Measurements from ENCODE around the gene ATXN7. TPM values are rescaled to one million over a fixed set of nuclear protein-coding genes. Genes with fewer than 3 reads are reported as not detected.
A peak's percentile ranks its signal among the peaks of the same experiment; 100 is the strongest.

The ATXN7 gene
- polyA plus RNA-seq, 1 experiment = 15.0 TPM

DNA sequence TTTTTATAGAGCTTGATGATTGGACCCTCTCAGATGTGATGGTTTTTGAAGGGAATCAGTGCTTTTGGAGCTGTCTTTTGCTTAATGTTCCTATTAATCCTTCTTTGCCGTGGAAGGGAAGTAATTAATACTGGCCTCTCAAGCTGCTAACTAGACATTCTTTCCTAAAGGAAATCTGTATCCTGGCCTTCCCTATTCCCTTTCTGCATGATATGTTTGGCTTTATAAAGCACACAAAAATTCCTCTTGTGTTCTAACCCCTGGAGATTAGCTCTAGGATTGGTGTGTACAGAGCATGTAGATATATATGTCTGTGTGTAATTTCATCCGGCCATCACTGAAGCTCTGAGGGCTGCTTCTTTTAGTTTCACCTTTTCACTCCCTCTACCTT, 6.9 kb downstream of the ATXN7 start:
- DNase-seq (ENCODE audit: low read depth) = no peak
- no peaks in the 10 kb centered on the region for H3K27me3 ChIP-seq (ENCODE audit: control insufficient read depth, insufficient read depth, low read length)
- CTCF ChIA-PET = no interaction called here
- H3K36me3 ChIP-seq (ENCODE audit: control insufficient read depth, insufficient read depth, low read length) = no peaks in the 10 kb centered on the region
- TF ChIP-seq, protein P1, sequence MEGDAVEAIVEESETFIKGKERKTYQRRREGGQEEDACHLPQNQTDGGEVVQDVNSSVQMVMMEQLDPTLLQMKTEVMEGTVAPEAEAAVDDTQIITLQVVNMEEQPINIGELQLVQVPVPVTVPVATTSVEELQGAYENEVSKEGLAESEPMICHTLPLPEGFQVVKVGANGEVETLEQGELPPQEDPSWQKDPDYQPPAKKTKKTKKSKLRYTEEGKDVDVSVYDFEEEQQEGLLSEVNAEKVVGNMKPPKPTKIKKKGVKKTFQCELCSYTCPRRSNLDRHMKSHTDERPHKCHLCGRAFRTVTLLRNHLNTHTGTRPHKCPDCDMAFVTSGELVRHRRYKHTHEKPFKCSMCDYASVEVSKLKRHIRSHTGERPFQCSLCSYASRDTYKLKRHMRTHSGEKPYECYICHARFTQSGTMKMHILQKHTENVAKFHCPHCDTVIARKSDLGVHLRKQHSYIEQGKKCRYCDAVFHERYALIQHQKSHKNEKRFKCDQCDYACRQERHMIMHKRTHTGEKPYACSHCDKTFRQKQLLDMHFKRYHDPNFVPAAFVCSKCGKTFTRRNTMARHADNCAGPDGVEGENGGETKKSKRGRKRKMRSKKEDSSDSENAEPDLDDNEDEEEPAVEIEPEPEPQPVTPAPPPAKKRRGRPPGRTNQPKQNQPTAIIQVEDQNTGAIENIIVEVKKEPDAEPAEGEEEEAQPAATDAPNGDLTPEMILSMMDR (IDR thresholded peaks at IDR 0.05; ENCODE audit: insufficient read depth, low read depth, low read length) = no peak
- H3K4me3 ChIP-seq (ENCODE audit: low read depth, low read length) = no peak overlapping the region
- POLR2A ChIA-PET = no interaction called here

DNA sequence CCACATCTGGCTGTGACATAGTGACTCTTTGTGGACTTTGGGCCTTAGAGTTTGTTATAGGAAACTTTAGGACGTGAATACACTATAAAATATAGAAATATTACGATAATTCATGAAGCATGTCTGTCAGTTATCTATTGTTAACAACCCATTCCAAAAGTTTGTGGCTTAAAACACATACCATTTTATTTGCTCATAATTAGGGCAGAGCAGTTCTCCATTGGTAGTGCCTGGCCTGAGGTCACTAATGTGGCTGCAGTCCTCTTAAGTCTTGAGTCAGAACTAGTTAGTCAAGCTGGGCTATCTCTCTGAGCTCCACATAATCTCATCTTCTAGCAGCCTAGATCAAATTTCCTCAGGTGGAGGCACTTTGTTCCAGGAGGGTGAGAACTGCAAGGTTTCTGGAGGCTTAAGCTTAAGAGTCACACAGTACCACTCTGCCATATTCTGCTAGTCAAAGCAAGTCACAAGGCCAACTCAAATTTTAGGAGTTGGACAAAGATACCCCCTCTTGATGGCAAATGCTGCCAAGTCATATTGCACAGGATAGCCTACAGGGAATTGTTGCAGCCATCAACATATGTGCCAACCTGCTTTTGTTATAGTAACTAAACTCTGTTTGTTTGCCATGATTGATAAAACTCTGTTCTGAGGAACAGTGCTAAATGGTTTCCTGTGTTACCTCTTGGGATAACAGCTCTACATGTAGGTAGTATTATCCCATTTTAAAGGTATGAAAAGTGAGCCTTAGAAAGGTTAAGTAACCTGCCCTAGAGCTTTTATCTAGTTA, 8.7 kb downstream of the ATXN7 start:
- Histone ChIP-seq H3K4me3 (ENCODE audit: low read depth, low read length) (no peak overlapping the region), H3K36me3 (ENCODE audit: control insufficient read depth, insufficient read depth, low read length) (no peaks in the 10 kb centered on the region), H3K27me3 (ENCODE audit: control insufficient read depth, insufficient read depth, low read length) (no peaks in the 10 kb centered on the region)
- ChIA-PET POLR2A (no interaction called here), CTCF (interaction anchor here (1.7 kb wide), 1 partner anchor 8 kb away, joined by 4 read pairs; the partner anchor contains the start of genes ATXN7 and THOC7)
- TF ChIP-seq, protein P1 (IDR thresholded peaks at IDR 0.05; ENCODE audit: insufficient read depth, low read depth, low read length) = no peak
- peak; percentile 35 for DNase-seq (ENCODE audit: low read depth)

DNA sequence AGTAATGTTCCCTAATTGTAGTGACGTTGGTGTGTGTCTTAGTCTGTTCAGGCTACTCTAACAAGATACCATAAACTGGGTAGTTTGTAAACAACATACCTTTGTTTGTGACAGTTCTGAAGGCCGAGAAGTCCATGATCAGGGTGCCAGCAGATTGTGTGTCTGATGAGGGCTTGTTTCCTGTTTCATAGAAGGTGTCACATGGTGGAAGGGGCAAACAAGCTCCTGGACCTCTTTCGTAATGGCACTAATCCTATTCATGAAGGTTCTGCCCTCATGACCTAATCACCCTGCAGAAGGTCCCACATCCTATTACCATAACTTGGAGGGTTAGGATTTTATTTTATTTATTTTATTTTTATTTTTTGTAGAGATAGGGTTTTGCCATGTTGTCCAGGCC, 11.1 kb downstream of the ATXN7 start:
- no peak overlapping the region for H3K4me3 ChIP-seq (ENCODE audit: low read depth, low read length)
- DNase-seq (ENCODE audit: low read depth) = no peak
- ChIA-PET POLR2A (no interaction called here), CTCF (interaction anchor here (0.7 kb wide), 1 partner anchor 104 kb away, joined by 3 read pairs; no protein-coding TSS in a partner anchor)
- H3K27me3 ChIP-seq (ENCODE audit: control insufficient read depth, insufficient read depth, low read length) = no peaks in the 10 kb centered on the region
- H3K36me3 ChIP-seq (ENCODE audit: control insufficient read depth, insufficient read depth, low read length) = no peaks in the 10 kb centered on the region
- TF ChIP-seq, protein P1 (IDR thresholded peaks at IDR 0.05; ENCODE audit: insufficient read depth, low read depth, low read length) = no peak

DNA sequence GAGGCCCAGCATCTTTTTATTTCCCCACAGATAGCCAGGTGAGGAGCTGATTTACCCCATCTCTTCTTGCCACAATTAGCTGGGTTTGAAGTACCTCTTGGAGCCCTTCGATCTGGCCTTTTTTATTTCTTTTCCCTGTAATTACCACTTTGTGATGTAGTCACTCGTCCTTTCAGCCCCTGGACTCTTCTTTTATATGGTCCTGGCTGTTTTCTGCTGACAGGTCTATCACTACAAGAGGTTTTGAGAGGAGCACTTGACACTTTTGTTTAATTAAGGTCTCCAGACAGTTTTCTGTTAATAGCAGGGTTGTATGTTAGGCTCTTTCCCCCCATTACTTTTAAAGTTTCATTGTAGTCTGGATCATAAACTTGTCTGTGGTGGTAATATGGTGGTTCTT, 11.8 kb downstream of the ATXN7 start:
- Histone ChIP-seq H3K36me3 (ENCODE audit: control insufficient read depth, insufficient read depth, low read length) (no peaks in the 10 kb centered on the region), H3K4me3 (ENCODE audit: low read depth, low read length) (no peak overlapping the region), H3K27me3 (ENCODE audit: control insufficient read depth, insufficient read depth, low read length) (no peaks in the 10 kb centered on the region)
- ChIA-PET CTCF (interaction anchor here (0.6 to 1.2 kb wide), 2 partner anchors 16 to 93 kb away, joined by 3 read pairs; no protein-coding TSS in a partner anchor), POLR2A (no interaction called here)
- DNase-seq (ENCODE audit: low read depth) = no peak
- TF ChIP-seq, protein P1 (IDR thresholded peaks at IDR 0.05; ENCODE audit: insufficient read depth, low read depth, low read length) = no peak

DNA sequence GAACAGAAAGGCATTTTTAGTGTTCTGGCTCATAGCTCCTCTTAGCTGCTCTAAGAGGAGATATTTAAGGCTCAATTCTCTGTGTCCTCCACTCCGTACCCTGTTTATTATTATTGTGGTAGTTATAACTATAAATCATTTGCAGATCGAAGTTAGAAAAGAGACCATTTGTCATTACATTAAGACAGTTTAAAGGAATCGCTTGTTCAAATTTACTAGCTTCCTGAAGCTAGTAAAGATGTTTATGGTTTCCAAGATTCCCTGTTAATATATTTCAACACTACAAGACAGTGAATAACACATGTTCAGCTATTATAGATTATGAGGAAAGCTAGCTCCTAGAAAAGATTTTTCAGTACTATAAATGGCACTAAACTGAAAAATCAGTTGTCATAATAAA, 12.6 kb downstream of the ATXN7 start:
- ChIA-PET CTCF (interaction anchor here (1.2 to 1.6 kb wide), 2 partner anchors 13 to 17 kb away, joined by 3 to 4 read pairs; no protein-coding TSS in a partner anchor), POLR2A (no interaction called here)
- Histone ChIP-seq H3K27me3 (ENCODE audit: control insufficient read depth, insufficient read depth, low read length) (no peaks in the 10 kb centered on the region), H3K4me3 (ENCODE audit: low read depth, low read length) (no peak overlapping the region), H3K36me3 (ENCODE audit: control insufficient read depth, insufficient read depth, low read length) (no peaks in the 10 kb centered on the region)
- DNase-seq (ENCODE audit: low read depth) = no peak
- TF ChIP-seq, protein P1 (IDR thresholded peaks at IDR 0.05; ENCODE audit: insufficient read depth, low read depth, low read length) = no peak

Measured in BJ (cell line).